K562 (cell line): ENCODE data around the gene UGT1A9.

Experiments
- EZH2 ChIP-seq: IDR thresholded peaks from 2 replicates; pipeline ENCODE4 v1.6.1; 2012; ENCODE audit warnings: low read depth, mild to moderate bottlenecking, inconsistent platforms, low read length, borderline replicate concordance
- GABPB2 ChIP-seq: fragments of 250-450 bp; sonication (Bioruptor Pico); conservative IDR thresholded peaks from 2 replicates; pipeline ENCODE4 v1.5.1; 2021; ENCODE audit warnings: mild to moderate bottlenecking
- HCFC1 ChIP-seq: IDR thresholded peaks from 2 replicates; pipeline ENCODE4 v1.6.1; 2012; ENCODE audit warnings: low read depth, low read length, improper control_type of control experiment
- MXI1 ChIP-seq: IDR thresholded peaks from 2 replicates; pipeline ENCODE4 v1.6.1; 2011; ENCODE audit warnings: low read depth, mild to moderate bottlenecking, improper control_type of control experiment, low read length
- POLR2AphosphoS5 ChIP-seq: IDR thresholded peaks from 2 replicates; pipeline ENCODE4 v1.6.1; 2011; ENCODE audit warnings: mild to moderate bottlenecking, low read depth, low read length, moderate library complexity; ENCODE audit not compliant: control insufficient read depth, insufficient read depth

GRCh38 chr2:233680361-233681045 is 8.8 kb downstream of the UGT1A9 start:
- TF ChIP-seq POLR2AphosphoS5 = no peak
- TF ChIP-seq MXI1 = no peak
- no peak for TF ChIP-seq EZH2
- no peak for TF ChIP-seq GABPB2 (CRISPR knock-in tag)
- TF ChIP-seq HCFC1 = no peak
